Measurements from ENCODE around the gene ZNF804B. TPM values are rescaled to one million over a fixed set of nuclear protein-coding genes. Genes with fewer than 3 reads are reported as not detected.

Gene ZNF804B
- total RNA-seq, 1 experiment from 2014 or later = not detected

DNA sequence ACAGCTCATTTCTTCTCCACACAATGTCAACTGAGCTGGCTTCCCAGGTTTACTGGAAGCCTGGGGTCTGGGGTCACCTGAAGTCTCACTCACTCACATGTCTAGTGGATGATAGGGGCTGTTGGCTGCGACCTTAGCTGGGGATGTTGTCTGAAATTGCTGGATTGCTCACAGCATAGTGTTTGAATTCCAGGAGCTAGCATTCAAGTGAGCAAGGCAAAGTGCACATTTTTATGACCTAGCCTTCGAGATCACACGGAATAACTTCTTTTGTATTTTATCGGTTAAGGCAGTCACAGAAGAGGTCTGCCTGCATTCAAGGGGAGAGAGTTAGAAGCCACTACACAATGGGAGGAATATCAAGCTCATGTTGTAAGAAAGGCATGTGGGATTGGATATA is 32.4 kb downstream of the ZNF804B start:
- no peaks in the 10 kb centered on the region for H3K27me3 Mint-ChIP-seq (ENCODE audit: low read depth)
- Histone ChIP-seq H3K4ac (ENCODE audit: low read depth, low read length) (no peak overlapping the region), H3K27me3 (ENCODE audit: insufficient read depth, low read length) (no peaks in the 10 kb centered on the region), H3T11ph (ENCODE audit: low read length) (no peak overlapping the region), H3K4me1 (ENCODE audit: insufficient read depth, low read length) (no peaks in the 10 kb centered on the region), H3K79me2 (ENCODE audit: insufficient read depth, low read length) (no peaks in the 10 kb centered on the region), H2BK20ac (ENCODE audit: low read depth, low read length, poor library complexity, severe bottlenecking) (no peak overlapping the region), H3K14ac (ENCODE audit: insufficient read depth, low read length) (no peak overlapping the region), H3K79me1 (ENCODE audit: insufficient read depth, low read depth, low read length, poor library complexity, severe bottlenecking) (no peaks in the 10 kb centered on the region), H4K20me1 (ENCODE audit: control insufficient read depth, insufficient read depth, insufficient read length) (no peaks in the 10 kb centered on the region), H3K23ac (ENCODE audit: insufficient read length, low read depth, low read length) (no peak overlapping the region), H2BK120ac (ENCODE audit: low read depth, low read length, poor library complexity, severe bottlenecking) (no peak overlapping the region), H4K5ac (ENCODE audit: insufficient read length, low read depth, low read length) (no peak overlapping the region), H3K23me2 (ENCODE audit: insufficient read length, low read depth, low read length, poor library complexity, severe bottlenecking) (no peaks in the 10 kb centered on the region), H2BK12ac (ENCODE audit: insufficient read length, low read depth, low read length) (no peak overlapping the region), H3K9ac (ENCODE audit: extremely low read depth, insufficient read length, low read length) (no peak overlapping the region), H3K18ac (ENCODE audit: insufficient read length, low read depth, low read length) (no peak overlapping the region), H3K56ac (ENCODE audit: insufficient read length, low read depth, low read length) (no peak overlapping the region), H2BK15ac (ENCODE audit: low read depth, low read length) (no peak overlapping the region), H4K8ac (replicated peaks; ENCODE audit: insufficient read length, low read depth, low read length) (no peak overlapping the region), H3K27ac (ENCODE audit: insufficient read length, low read depth, low read length) (no peak overlapping the region), H2AFZ (ENCODE audit: low read length) (no peak overlapping the region), H2AK5ac (ENCODE audit: insufficient read length, low read length) (no peak overlapping the region), H4K91ac (ENCODE audit: insufficient read length, low read depth, low read length) (no peak overlapping the region), H3K9me3 (ENCODE audit: control insufficient read depth, low read depth, low read length) (no peaks in the 10 kb centered on the region), H3K4me2 (ENCODE audit: insufficient read depth, insufficient read length, low read length) (no peak overlapping the region), H2BK5ac (ENCODE audit: insufficient read length, low read length) (no peak overlapping the region)
- H3K4me3 Mint-ChIP-seq = no peak overlapping the region
- H3K4me1 Mint-ChIP-seq = no peaks in the 10 kb centered on the region
- no CpG with 5 or more reads among the region's 4 CpGs for WGBS (ENCODE audit: extremely low coverage, insufficient read length, low lambda C conversion rate)
- DNase-seq = no peak
- TF ChIP-seq, protein P1, sequence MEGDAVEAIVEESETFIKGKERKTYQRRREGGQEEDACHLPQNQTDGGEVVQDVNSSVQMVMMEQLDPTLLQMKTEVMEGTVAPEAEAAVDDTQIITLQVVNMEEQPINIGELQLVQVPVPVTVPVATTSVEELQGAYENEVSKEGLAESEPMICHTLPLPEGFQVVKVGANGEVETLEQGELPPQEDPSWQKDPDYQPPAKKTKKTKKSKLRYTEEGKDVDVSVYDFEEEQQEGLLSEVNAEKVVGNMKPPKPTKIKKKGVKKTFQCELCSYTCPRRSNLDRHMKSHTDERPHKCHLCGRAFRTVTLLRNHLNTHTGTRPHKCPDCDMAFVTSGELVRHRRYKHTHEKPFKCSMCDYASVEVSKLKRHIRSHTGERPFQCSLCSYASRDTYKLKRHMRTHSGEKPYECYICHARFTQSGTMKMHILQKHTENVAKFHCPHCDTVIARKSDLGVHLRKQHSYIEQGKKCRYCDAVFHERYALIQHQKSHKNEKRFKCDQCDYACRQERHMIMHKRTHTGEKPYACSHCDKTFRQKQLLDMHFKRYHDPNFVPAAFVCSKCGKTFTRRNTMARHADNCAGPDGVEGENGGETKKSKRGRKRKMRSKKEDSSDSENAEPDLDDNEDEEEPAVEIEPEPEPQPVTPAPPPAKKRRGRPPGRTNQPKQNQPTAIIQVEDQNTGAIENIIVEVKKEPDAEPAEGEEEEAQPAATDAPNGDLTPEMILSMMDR (conservative IDR thresholded peaks at IDR 0.05) = no peak
- H3K27ac Mint-ChIP-seq = no peak overlapping the region
- no peaks in the 10 kb centered on the region for H3K36me3 Mint-ChIP-seq (ENCODE audit: insufficient read depth in 1 of 3, low read depth in 3 of 3)
- no peaks in the 10 kb centered on the region for H3K9me3 Mint-ChIP-seq

Measured in H9 (cell line).